Upper lobe of left lung (tissue), 6 donors: ENCODE data around the gene ATP2B2. TPM values are rescaled to one million over a fixed set of nuclear protein-coding genes. Genes with fewer than 3 reads are reported as not detected.

ENCODE experiments used
- ATAC-seq, 2 donors: fragments of 200-7000 bp; cut with Tn5 transposase; one replicate each; pipeline ENCODE4 v1.9.1; 2022; ENCODE audit warnings: mild to moderate bottlenecking in 2 of 2, moderate library complexity in 2 of 2; ENCODE audit not compliant: low FRiP score in 2 of 2
- DNase-seq, 2 donors: peaks; one replicate each; pipeline ENCODE4 v3.0.0-alpha.2; 2019 to 2020
- H3K27ac ChIP-seq, 4 donors: fragments of 200-600 bp; sonication (generic); one replicate each; pipeline ENCODE4 v1.5.1; 2016 to 2019
- H3K27me3 ChIP-seq, 4 donors: fragments of 200-600 bp; sonication (generic); one replicate each; pipeline ENCODE4 v1.5.1; 2017 to 2019
- H3K36me3 ChIP-seq, 4 donors: fragments of 200-600 bp; sonication (generic); one replicate each; pipeline ENCODE4 v1.5.1; 2016 to 2019
- H3K4me1 ChIP-seq, 4 donors: fragments of 200-600 bp; sonication (generic); one replicate each; pipeline ENCODE4 v1.5.1; 2018 to 2019
- H3K4me3 ChIP-seq, 4 donors: fragments of 200-600 bp; sonication (generic); one replicate each; pipeline ENCODE4 v1.5.1; 2017 to 2019; ENCODE audit warnings: mild to moderate bottlenecking in 2 of 4, moderate library complexity in 1 of 4
- H3K9me3 ChIP-seq, 4 donors: fragments of 200-600 bp; sonication (generic); one replicate each; pipeline ENCODE4 v1.5.1; 2018 to 2019
- EP300 ChIP-seq, 4 donors: sonication (generic); formaldehyde crosslinking; IDR thresholded peaks; one replicate each; pipeline ENCODE4 v1.5.1; 2017; ENCODE audit warnings: antibody characterized with exemption in 4 of 4, control low read depth in 2 of 4
- POLR2A ChIP-seq, 4 donors: fragments of 450-650 bp; IDR thresholded peaks; one replicate each; pipeline ENCODE4 v1.5.1; 2016 to 2017; ENCODE audit warnings: antibody characterized with exemption in 4 of 4, mild to moderate bottlenecking in 2 of 4
- POLR2AphosphoS5 ChIP-seq, 2 donors: sonication (generic); formaldehyde crosslinking; IDR thresholded peaks; one replicate each; pipeline ENCODE4 v1.5.1; 2017; ENCODE audit warnings: antibody characterized with exemption in 2 of 2
- WGBS, 2 donors: methylation state at CpG; one replicate each; pipeline ENCODE4 v1.1.5; 2017 to 2018; 5-methylcytosine and 5-hydroxymethylcytosine counted together
- total RNA-seq, 6 donors: library from RNA; depleted of rRNA in 4 of 6; stranded (reverse); fragments of >200 nt in 4 of 6; gene quantifications; one replicate each; pipeline versions ENCODE4 v1.1.0 to v1.2.1, GENCODE V29; 2016 to 2021
- TF ChIP-seq, protein P1 (sequence below), 6 experiments: fragments of 450-650 bp in 4 of 6; fragments of 200-600 bp in 2 of 6; sonication (generic) in 2 of 6; IDR thresholded peaks; one replicate each; pipeline ENCODE4 v1.5.1; 2016 to 2019; ENCODE audit warnings: antibody characterized with exemption in 6 of 6
- donor health status: DM: no; HTN: no; CAD: no; lungs with moderate emphysema.
- donor health status: DM: no; HTN: yes; CAD: no; lungs with severe emphysema.

Gene ATP2B2
- total RNA-seq, 6 donors from 2014 or later, result 0.13 to 0.30 TPM; not detected in 4

DNA sequence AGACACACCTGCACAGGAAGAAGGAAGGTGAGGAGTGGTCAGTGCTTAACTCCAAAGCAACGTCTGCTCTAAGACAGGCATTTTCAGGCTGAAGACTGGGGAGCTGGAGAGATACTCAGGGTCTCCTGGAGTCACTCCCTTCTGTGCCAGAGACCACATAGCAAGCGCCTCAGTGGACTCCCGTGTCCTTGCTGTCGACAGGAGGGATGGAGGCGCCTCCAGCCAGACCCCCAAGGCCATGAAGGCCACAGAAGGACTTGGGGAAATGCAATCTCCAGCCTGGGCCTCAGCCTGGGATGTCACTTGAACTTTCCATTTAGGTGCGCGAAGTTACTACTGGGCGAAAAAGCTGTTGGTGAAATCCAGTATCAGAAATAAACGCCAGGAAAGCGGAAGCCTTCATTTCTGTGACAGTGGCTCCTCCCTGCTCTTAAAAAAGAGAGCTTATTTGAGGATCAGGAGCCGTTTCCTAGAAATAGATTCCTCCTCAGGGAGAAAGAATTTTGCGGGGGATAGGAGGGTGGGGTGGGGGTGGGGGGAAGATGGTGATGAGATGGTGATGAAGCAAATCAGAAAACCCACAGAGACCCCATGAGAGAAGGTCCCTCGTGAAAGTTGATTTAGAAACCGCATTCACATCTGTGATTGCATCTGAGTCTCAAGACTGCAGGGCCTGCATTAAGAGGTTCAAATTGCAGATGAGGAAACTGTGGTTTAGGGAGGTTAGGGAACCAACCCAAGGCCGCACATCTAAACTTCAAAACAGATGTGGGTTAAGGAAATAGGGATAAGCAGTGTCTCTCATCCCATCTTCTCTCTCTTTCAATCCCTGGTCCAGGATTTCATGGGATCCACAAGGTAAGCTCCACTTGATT is 78.8 kb downstream of the ATP2B2 start:
- no peak for ATAC-seq
- DNase-seq, result no peak
- no peaks in the 10 kb centered on the region for H3K4me1 ChIP-seq
- WGBS, 2 donors, result 80 to 86% methylated on average over 15 of the region's 15 CpGs
- H3K27me3 ChIP-seq, result no peaks in the 10 kb centered on the region
- no peaks in the 10 kb centered on the region for H3K36me3 ChIP-seq
- no peak overlapping the region for H3K4me3 ChIP-seq
- TF ChIP-seq POLR2A (IDR thresholded peaks at IDR 0.05), result no peak
- no peak for TF ChIP-seq EP300 (IDR thresholded peaks at IDR 0.05)
- no peak for TF ChIP-seq POLR2AphosphoS5 (IDR thresholded peaks at IDR 0.05)
- TF ChIP-seq, protein P1, sequence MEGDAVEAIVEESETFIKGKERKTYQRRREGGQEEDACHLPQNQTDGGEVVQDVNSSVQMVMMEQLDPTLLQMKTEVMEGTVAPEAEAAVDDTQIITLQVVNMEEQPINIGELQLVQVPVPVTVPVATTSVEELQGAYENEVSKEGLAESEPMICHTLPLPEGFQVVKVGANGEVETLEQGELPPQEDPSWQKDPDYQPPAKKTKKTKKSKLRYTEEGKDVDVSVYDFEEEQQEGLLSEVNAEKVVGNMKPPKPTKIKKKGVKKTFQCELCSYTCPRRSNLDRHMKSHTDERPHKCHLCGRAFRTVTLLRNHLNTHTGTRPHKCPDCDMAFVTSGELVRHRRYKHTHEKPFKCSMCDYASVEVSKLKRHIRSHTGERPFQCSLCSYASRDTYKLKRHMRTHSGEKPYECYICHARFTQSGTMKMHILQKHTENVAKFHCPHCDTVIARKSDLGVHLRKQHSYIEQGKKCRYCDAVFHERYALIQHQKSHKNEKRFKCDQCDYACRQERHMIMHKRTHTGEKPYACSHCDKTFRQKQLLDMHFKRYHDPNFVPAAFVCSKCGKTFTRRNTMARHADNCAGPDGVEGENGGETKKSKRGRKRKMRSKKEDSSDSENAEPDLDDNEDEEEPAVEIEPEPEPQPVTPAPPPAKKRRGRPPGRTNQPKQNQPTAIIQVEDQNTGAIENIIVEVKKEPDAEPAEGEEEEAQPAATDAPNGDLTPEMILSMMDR (IDR thresholded peaks at IDR 0.05), result no peak
- H3K9me3 ChIP-seq, result no peaks in the 10 kb centered on the region
- no peak overlapping the region for H3K27ac ChIP-seq

DNA sequence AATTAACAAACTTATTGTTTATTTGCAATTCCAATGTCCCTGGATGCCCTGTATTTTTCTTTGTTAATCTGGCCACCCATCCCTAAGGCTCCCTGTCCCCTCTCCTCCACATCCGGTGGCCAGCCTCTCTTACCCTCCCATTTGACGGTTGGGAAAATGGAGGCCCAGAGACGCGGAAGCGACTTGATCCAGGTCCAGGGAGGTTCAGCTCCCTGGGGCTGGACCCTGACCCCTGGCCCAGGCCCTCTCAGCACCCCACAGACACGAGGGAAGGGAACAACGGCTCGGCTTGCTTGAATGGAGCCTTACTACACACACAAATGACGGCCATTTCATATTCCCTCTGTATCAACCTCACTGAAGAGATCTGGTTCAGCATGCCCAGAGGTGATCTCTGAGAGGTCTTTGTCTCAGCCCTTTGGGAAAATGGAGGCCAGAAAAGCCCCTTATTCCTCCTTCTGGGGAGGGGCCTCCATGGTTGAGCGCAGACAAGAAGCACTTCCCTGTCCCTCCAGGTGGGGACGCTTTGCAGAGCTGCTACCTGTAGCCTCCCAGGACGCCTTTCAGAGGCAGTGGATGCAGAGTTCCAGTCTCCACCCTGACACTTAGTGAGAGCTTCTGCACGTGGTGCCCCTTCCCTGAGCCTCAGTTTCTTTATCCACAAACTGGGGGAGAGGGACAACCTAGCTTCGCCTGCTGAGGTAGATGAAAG is 82.1 kb downstream of the ATP2B2 start:
- TF ChIP-seq POLR2AphosphoS5 (IDR thresholded peaks at IDR 0.05) (no peak), POLR2A (IDR thresholded peaks at IDR 0.05) (no peak), EP300 (IDR thresholded peaks at IDR 0.05) (no peak)
- TF ChIP-seq, protein P1 (IDR thresholded peaks at IDR 0.05), result no peak
- H3K27ac ChIP-seq, result no peak overlapping the region
- DNase-seq (no peak), ATAC-seq (no peak)
- H3K4me3 ChIP-seq, result no peak overlapping the region
- no peaks in the 10 kb centered on the region for H3K36me3 ChIP-seq
- no peaks in the 10 kb centered on the region for H3K27me3 ChIP-seq
- no peaks in the 10 kb centered on the region for H3K4me1 ChIP-seq
- WGBS, 2 donors, result 77 to 93% methylated on average over 11 to 14 of the region's 14 CpGs
- H3K9me3 ChIP-seq, result no peaks in the 10 kb centered on the region

DNA sequence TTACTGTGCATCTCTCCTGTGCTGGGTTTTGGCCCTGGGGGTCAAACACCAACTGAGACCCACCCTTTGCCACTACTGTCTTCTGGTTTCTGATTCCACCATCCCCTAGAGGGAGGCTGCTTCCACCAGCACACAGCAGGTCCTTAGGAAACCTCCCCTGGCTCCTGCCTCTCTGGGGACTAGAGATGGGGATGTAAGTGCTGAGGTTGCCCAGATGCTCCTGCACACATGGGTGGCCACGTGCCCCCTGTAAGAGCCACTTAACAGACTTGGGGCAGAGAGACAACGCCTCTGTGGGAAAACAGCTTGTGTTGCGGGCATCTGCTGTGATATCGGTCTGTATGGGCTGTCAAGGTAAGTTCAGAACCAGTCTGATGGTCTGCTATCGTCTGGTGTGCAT is 83.4 kb downstream of the ATP2B2 start:
- no peaks in the 10 kb centered on the region for H3K9me3 ChIP-seq
- no peaks in the 10 kb centered on the region for H3K27me3 ChIP-seq
- WGBS, 2 donors, result 62% methylated on average over 5 of the region's 5 CpGs; no CpG with 5 or more reads in 1 of the 2 donors
- no peak for ATAC-seq
- DNase-seq, result no peak
- no peak overlapping the region for H3K27ac ChIP-seq
- no peaks in the 10 kb centered on the region for H3K4me1 ChIP-seq
- H3K36me3 ChIP-seq, result no peaks in the 10 kb centered on the region
- no peak for TF ChIP-seq POLR2A (IDR thresholded peaks at IDR 0.05)
- no peak overlapping the region for H3K4me3 ChIP-seq

DNA sequence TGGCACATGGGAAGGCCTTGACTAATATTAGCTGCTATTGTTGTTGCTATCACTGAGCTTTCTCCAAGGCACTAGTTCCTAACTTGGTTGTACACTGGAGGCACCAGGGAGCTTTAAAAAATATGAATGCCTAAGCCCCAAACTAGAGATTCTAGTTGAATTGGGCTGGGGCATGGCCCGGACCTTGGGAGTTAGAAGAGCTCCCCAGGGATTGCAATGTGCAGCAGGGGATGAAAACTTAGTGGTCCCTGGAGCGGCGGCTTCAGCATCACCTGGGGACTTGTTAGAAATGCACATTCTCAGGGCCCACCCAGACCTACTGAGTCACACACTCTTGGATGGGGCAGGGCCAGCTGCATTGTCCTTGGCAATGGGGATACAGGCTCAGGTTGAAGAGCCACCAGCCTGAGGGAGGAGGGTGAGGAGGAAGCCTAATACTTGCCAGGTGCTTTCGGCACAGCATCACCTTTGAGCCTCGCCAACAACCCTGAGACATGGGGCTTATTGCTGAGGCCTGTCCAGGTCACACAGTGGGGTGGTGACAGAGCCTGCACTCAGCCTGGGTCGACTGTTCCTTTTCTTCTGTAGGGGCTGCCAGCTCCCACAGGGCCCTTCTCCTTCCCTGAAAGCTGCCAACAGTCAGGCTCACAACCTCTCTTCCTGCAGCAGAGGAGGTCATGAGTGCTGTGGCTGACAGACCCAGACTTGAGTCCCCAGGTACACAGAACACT is 84.5 kb downstream of the ATP2B2 start:
- DNase-seq, result no peak
- Histone ChIP-seq H3K4me3 (no peak overlapping the region), H3K27me3 (no peaks in the 10 kb centered on the region), H3K9me3 (no peaks in the 10 kb centered on the region), H3K27ac (no peak overlapping the region), H3K4me1 (no peaks in the 10 kb centered on the region), H3K36me3 (no peaks in the 10 kb centered on the region)
- no peak for ATAC-seq
- WGBS, 2 donors, result 92 to 97% methylated on average over 5 to 6 of the region's 6 CpGs
- TF ChIP-seq POLR2AphosphoS5 (IDR thresholded peaks at IDR 0.05), result no peak
- TF ChIP-seq, protein P1 (IDR thresholded peaks at IDR 0.05), result no peak
- no peak for TF ChIP-seq EP300 (IDR thresholded peaks at IDR 0.05)
- TF ChIP-seq POLR2A (IDR thresholded peaks at IDR 0.05), result no peak

DNA sequence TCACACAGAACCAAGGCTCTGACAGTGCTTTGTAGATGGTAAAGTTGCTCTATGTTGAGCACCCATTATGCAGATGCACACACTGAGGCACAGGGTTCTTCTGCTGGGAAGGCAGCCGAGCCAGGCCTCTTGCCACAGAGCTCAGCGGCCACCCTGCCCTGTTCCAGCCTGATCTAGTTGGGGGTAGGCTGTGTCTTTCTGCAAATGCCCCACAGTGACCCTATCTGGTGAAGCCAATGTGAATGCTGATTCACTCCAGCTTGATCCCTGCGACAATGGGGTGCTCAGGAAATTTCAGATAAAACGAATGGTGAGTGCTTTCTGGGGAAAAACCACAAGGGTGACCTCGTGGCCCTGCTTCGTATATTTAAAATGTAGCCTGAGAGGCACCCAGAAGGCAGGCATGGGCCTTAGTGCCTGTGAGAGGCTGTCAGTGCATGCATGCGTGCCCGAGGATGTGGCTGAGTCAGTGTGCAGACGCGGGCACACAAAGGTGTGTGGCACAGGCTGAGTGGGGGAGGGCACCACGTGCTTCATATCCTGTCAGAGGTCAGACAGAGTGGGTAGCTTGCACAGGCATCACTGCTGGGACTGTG is 85.7 kb downstream of the ATP2B2 start:
- Histone ChIP-seq H3K36me3 (no peaks in the 10 kb centered on the region), H3K27me3 (no peaks in the 10 kb centered on the region), H3K4me3 (no peak overlapping the region), H3K9me3 (no peaks in the 10 kb centered on the region), H3K27ac (no peak overlapping the region), H3K4me1 (no peaks in the 10 kb centered on the region)
- WGBS, 2 donors, result 67 to 72% methylated on average over 8 to 11 of the region's 11 CpGs
- no peak for ATAC-seq
- TF ChIP-seq POLR2A (IDR thresholded peaks at IDR 0.05) (no peak), EP300 (IDR thresholded peaks at IDR 0.05) (no peak), POLR2AphosphoS5 (IDR thresholded peaks at IDR 0.05) (no peak)
- TF ChIP-seq, protein P1 (IDR thresholded peaks at IDR 0.05), result no peak
- no peak for DNase-seq
